HL-60 (cell line): ENCODE data around the gene HAUS5.
"Not testable (repeated sequence)": the region's sequence is repeated elsewhere in the genome, so short reads cannot be mapped to it uniquely, and the experiment has no call there.

Experiments
- DNase-seq, 2 experiments: peaks; one replicate each; pipeline ENCODE4 v3.0.0-alpha.2; 2010 to 2020; ENCODE audit warnings: low read depth in 1 of 2, low spot score in 1 of 2
- H3K27ac ChIP-seq: fragments of 250-450 bp; sonication (Bioruptor Pico); replicated peaks from 2 replicates; pipeline ENCODE4 v1.5.1; 2020; ENCODE audit warnings: mild to moderate bottlenecking, moderate library complexity
- H3K27me3 ChIP-seq: fragments of 250-450 bp; sonication (Bioruptor Pico); 2 replicates; pipeline ENCODE4 v1.5.1; 2021; ENCODE audit warnings: mild to moderate bottlenecking, moderate library complexity; ENCODE audit not compliant: insufficient read depth, poor library complexity, severe bottlenecking
- H3K4me3 ChIP-seq: replicated peaks from 2 replicates; pipeline ENCODE4 v1.5.1; 2011; ENCODE audit warnings: mild to moderate bottlenecking, control low read depth, low read length; ENCODE audit not compliant: insufficient read depth
- GABPA ChIP-seq: IDR thresholded peaks from 2 replicates; pipeline ENCODE4 v1.6.1; 2012; ENCODE audit warnings: low read depth
- POLR2AphosphoS5 ChIP-seq: IDR thresholded peaks from 2 replicates; pipeline ENCODE4 v1.6.1; 2012; ENCODE audit warnings: low read depth
- REST ChIP-seq: IDR thresholded peaks from 2 replicates; pipeline ENCODE4 v1.6.1; 2012; ENCODE audit warnings: low read depth; ENCODE audit not compliant: insufficient replicate concordance
- SPI1 ChIP-seq: IDR thresholded peaks from 2 replicates; pipeline ENCODE4 v1.6.1; 2012; ENCODE audit warnings: low read depth, mild to moderate bottlenecking, borderline replicate concordance
- TF ChIP-seq, protein P1 (sequence below): IDR thresholded peaks from one replicate; pipeline ENCODE4 v1.5.1; 2011; ENCODE audit warnings: low read length, control low read depth, inconsistent platforms; ENCODE audit not compliant: insufficient read depth

The HAUS5 gene

DNA sequence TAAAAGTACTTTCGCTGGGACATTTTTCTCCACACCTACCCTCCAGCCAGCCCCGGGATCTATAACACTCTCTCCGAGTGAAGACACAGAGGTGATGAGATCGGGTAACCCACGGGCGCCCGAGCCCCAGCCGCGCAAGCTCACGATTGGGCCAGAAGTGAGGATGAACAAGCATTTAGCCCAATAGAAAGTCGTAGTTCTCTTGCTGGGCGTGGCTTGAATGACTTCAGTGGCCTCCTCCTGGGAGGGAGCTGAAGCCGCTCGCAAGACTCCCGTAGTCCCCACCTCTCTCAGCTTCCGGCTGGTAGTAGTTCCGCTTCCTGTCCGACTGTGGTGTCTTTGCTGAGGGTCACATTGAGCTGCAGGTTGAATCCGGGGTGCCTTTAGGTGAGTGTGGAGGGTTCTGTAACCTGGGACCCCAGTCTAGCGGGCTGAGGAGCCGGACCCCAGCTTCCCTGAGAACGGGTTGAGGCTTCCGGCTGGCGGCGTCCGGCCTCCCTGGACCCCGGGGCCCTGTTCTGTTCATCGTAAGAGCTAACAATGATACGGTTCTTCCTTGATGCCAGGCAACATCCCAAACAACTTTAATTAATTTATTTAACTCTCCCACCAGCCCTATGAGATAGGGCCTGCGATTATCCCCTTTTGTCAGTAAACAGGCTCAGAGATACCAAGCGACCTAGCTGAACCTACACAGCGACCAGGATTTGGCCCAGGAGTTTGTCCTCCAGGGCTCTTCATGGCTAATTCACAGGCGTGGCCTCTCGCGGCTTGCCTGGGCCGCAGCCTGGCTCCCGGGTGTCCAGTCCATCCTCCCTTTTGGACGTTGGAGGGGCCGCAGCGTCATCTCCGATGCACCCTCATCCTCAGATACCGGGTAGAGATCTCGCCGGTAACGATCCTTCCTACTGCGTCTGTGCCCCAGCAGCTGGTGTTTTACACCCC lies 35.8 kb downstream of the HAUS5 start, which contains the start of gene COX6B1:
TSS of gene COX6B1 (plus strand) at position 307 of the 945 bp plus-strand sequence. CDS start 2,921 bp downstream, outside the sequence.
- Histone ChIP-seq H3K4me3 (peak within 1 kb of the TSS; percentile 96), H3K27ac (peak within 1 kb of the TSS; percentile 81), H3K27me3 (no peaks in the 10 kb centered on the region)
- peak; percentile 96 to 99 for DNase-seq
- peak; percentile 87 for TF ChIP-seq POLR2AphosphoS5
- TF ChIP-seq, protein P1, sequence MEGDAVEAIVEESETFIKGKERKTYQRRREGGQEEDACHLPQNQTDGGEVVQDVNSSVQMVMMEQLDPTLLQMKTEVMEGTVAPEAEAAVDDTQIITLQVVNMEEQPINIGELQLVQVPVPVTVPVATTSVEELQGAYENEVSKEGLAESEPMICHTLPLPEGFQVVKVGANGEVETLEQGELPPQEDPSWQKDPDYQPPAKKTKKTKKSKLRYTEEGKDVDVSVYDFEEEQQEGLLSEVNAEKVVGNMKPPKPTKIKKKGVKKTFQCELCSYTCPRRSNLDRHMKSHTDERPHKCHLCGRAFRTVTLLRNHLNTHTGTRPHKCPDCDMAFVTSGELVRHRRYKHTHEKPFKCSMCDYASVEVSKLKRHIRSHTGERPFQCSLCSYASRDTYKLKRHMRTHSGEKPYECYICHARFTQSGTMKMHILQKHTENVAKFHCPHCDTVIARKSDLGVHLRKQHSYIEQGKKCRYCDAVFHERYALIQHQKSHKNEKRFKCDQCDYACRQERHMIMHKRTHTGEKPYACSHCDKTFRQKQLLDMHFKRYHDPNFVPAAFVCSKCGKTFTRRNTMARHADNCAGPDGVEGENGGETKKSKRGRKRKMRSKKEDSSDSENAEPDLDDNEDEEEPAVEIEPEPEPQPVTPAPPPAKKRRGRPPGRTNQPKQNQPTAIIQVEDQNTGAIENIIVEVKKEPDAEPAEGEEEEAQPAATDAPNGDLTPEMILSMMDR = no peak
- TF ChIP-seq GABPA = peak; percentile 94
- peak; percentile 42; the same call in 1 of the 2 replicates for TF ChIP-seq SPI1
- TF ChIP-seq REST = peak; percentile 55

DNA sequence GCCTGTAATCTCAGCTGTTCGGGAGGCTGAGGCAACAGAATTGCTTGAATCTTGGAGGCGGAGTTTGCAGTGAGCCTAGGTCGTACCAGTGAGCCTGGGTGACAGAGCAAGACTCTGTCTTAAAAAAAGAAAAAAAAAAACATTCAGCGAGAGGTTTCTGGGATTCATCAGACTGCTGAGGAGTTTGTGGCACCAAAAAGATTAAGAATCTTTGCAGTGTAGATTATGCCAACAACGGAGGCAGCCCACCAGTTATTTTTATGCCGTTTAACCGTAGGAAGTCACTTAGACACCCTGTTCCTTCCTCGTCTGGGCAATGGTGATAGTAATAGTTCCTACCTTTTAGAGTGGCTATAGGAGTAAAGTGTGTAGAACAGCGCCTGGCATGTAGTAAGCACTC lies 38.0 kb downstream of the HAUS5 start:
- no peak for TF ChIP-seq SPI1
- TF ChIP-seq, protein P1 = no peak
- TF ChIP-seq GABPA = no peak
- TF ChIP-seq REST = no peak
- TF ChIP-seq POLR2AphosphoS5 = no peak
- no peak for DNase-seq
- no peaks in the 10 kb centered on the region for H3K27me3 ChIP-seq
- no peak overlapping the region for H3K27ac ChIP-seq
- no peak overlapping the region for H3K4me3 ChIP-seq

DNA sequence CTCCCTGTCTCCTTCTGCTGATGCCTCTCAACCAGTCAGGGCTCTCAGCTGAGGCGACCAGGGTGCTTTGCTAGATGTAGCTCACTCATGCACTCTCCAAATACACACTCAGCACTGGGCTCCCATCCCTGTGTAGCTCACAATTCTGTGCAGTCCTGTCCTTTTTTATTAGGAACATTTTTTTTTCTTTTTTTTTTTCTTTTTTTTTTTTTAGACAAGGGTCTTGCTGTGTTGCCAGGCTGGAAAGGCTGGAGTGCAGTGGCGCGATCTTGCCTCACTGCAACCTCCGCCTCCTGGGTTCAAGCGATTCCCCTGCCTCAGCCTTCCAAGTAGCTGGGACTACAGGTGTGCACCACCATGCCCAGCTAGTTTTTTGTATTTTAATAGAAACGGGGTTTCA lies 42.3 kb downstream of the HAUS5 start:
- DNase-seq, H3K27ac ChIP-seq, H3K27me3 ChIP-seq, H3K4me3 ChIP-seq: not testable (repeated sequence)

DNA sequence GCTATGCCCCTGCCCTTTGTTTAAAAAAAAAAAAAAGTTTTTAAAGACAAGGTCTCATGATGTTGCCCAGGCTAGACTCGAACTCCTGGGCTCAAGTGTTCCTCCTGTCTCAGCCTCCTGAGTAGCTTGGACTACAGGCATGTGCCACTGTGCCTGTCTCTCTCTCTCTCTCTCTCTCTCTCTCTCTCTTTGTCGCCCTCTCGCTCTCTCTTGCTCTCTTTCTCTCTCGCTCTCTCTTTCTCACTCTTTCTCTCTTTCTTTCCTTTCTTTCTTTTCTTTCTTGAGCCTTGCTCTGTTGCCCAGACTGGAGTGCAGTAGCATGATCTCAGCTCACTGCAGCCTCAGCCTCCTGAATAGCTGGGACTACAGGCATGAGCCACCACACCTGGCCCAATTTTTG lies 43.1 kb downstream of the HAUS5 start:
- no peak overlapping the region for H3K4me3 ChIP-seq
- no peaks in the 10 kb centered on the region for H3K27me3 ChIP-seq
- no peak for TF ChIP-seq SPI1
- TF ChIP-seq, protein P1 = no peak
- TF ChIP-seq POLR2AphosphoS5 = no peak
- TF ChIP-seq GABPA = no peak
- no peak for TF ChIP-seq REST
- H3K27ac ChIP-seq = no peak overlapping the region
- no peak for DNase-seq
